Mucosa of rectum (tissue), 2 donors: ENCODE data around the gene MMP23B.

ENCODE experiments used
- H3K27ac ChIP-seq, 2 donors: one replicate each; pipeline ENCODE4 v1.7.0; 2013; ENCODE audit warnings: inconsistent platforms in 2 of 2, low read depth in 2 of 2, low read length in 2 of 2
- H3K27me3 ChIP-seq, 2 donors: one replicate each; pipeline ENCODE4 v1.7.0; 2013; ENCODE audit warnings: low read length in 2 of 2; ENCODE audit not compliant: control insufficient read depth in 2 of 2, insufficient read depth in 2 of 2
- H3K36me3 ChIP-seq, 2 donors: one replicate each; pipeline ENCODE4 v1.7.0; 2013; ENCODE audit warnings: low read length in 2 of 2; ENCODE audit not compliant: control insufficient read depth in 2 of 2, insufficient read depth in 2 of 2
- H3K4me1 ChIP-seq, 2 donors: one replicate each; pipeline ENCODE4 v1.7.0; 2013; ENCODE audit warnings: low read length in 2 of 2, mild to moderate bottlenecking in 1 of 2; ENCODE audit not compliant: control insufficient read depth in 2 of 2, insufficient read depth in 2 of 2
- H3K4me3 ChIP-seq, 2 donors: one replicate each; pipeline ENCODE4 v1.7.0; 2013; ENCODE audit warnings: low read length in 2 of 2
- H3K9ac ChIP-seq, 2 donors: one replicate each; pipeline ENCODE4 v1.7.0; 2013; ENCODE audit warnings: low read length in 2 of 2, low read depth in 1 of 2, mild to moderate bottlenecking in 1 of 2
- H3K9me3 ChIP-seq, 2 donors: one replicate each; pipeline ENCODE4 v1.7.0; 2013; ENCODE audit warnings: low read length in 2 of 2; ENCODE audit not compliant: control insufficient read depth in 2 of 2
- donor health status: healthy.
- donor health status: Normal muscosa, but diverticular disease.

The MMP23B gene

GRCh38 chr1:1613509-1614082 lies 18.4 kb upstream of the MMP23B start:
- no peaks in the 10 kb centered on the region for H3K27me3 ChIP-seq
- peak overlapping the region in 1 of 2 donors; percentile 100 for H3K27ac ChIP-seq
- no peaks in the 10 kb centered on the region for H3K9me3 ChIP-seq
- no peak overlapping the region for H3K9ac ChIP-seq
- peaks cover 4% of the 10 kb centered on the region in 2 donors for H3K36me3 ChIP-seq
- H3K4me3 ChIP-seq = peak overlapping the region; percentile 85 to 99
- peaks cover 21 to 23% of the 10 kb centered on the region in 2 donors for H3K4me1 ChIP-seq

- H3K9ac ChIP-seq = peak overlapping the region; percentile 47 to 100
- H3K27ac ChIP-seq = peak overlapping the region in 1 of 2 donors; percentile 100
- H3K36me3 ChIP-seq = peaks cover 4% of the 10 kb centered on the region in 2 donors
- peaks cover 21 to 23% of the 10 kb centered on the region in 2 donors for H3K4me1 ChIP-seq
- peak overlapping the region; percentile 85 to 99 for H3K4me3 ChIP-seq
- H3K27me3 ChIP-seq = no peaks in the 10 kb centered on the region
- no peaks in the 10 kb centered on the region for H3K9me3 ChIP-seq
These were observed 17.6 kb upstream of the MMP23B start for GRCh38 chr1:1614204-1614953.

- Histone ChIP-seq H3K4me1 (peaks cover 21 to 23% of the 10 kb centered on the region in 2 donors), H3K36me3 (peaks cover 4% of the 10 kb centered on the region in 2 donors), H3K4me3 (peak overlapping the region; percentile 85 to 99), H3K9me3 (no peaks in the 10 kb centered on the region), H3K27ac (peak overlapping the region; percentile 100), H3K27me3 (no peaks in the 10 kb centered on the region), H3K9ac (peak overlapping the region; percentile 44 to 100)
These were observed 17.1 kb upstream of the MMP23B start for GRCh38 chr1:1614954-1615255.

GRCh38 chr1:1615256-1616044 lies 16.5 kb upstream of the MMP23B start, which contains the start of gene MIB2:
MIB2 (plus strand) TSS chr1:1615500; CDS start chr1:1623453, 7,953 bp downstream.
- peaks cover 4% of the 10 kb centered on the region in 2 donors for H3K36me3 ChIP-seq
- H3K4me1 ChIP-seq = peaks cover 21 to 23% of the 10 kb centered on the region in 2 donors

GRCh38 chr1:1616045-1616790 lies 15.8 kb upstream of the MMP23B start:
- Histone ChIP-seq H3K9ac (peak overlapping the region; percentile 94 to 100), H3K27ac (peak overlapping the region; percentile 100), H3K9me3 (no peaks in the 10 kb centered on the region), H3K36me3 (peaks cover 4% of the 10 kb centered on the region in 2 donors), H3K4me1 (peaks cover 21 to 23% of the 10 kb centered on the region in 2 donors), H3K27me3 (no peaks in the 10 kb centered on the region), H3K4me3 (peak overlapping the region; percentile 85 to 99)

More at GRCh38 chr1:1615256-1616044, 16.5 kb upstream of the MMP23B start, which contains the start of gene MIB2:
- Histone ChIP-seq H3K27ac (peak within 1 kb of the TSS; percentile 100), H3K9me3 (no peaks in the 10 kb centered on the region), H3K27me3 (no peaks in the 10 kb centered on the region), H3K4me3 (peak within 1 kb of the TSS; percentile 85 to 99), H3K9ac (peak within 1 kb of the TSS; percentile 94 to 100)

GRCh38 chr1:1616838-1617237 lies 15.1 kb upstream of the MMP23B start:
- Histone ChIP-seq H3K36me3 (peaks cover 4% of the 10 kb centered on the region in 2 donors), H3K4me3 (peak overlapping the region; percentile 85 to 99), H3K9ac (peak overlapping the region; percentile 68 to 100), H3K27ac (no peak overlapping the region), H3K27me3 (no peaks in the 10 kb centered on the region), H3K9me3 (no peaks in the 10 kb centered on the region), H3K4me1 (peaks cover 21 to 23% of the 10 kb centered on the region in 2 donors)

- H3K27me3 ChIP-seq = no peaks in the 10 kb centered on the region
- H3K9me3 ChIP-seq = no peaks in the 10 kb centered on the region
- H3K9ac ChIP-seq = no peak overlapping the region
- peaks cover 21 to 23% of the 10 kb centered on the region in 2 donors for H3K4me1 ChIP-seq
- no peak overlapping the region for H3K27ac ChIP-seq
- peaks cover 4% of the 10 kb centered on the region in 2 donors for H3K36me3 ChIP-seq
- no peak overlapping the region for H3K4me3 ChIP-seq
These were observed 14.5 kb upstream of the MMP23B start for GRCh38 chr1:1617516-1617915.

- Histone ChIP-seq H3K4me1 (peaks cover 21 to 23% of the 10 kb centered on the region in 2 donors), H3K9me3 (no peaks in the 10 kb centered on the region), H3K36me3 (peaks cover 4% of the 10 kb centered on the region in 2 donors), H3K4me3 (no peak overlapping the region), H3K27ac (no peak overlapping the region), H3K27me3 (no peaks in the 10 kb centered on the region), H3K9ac (no peak overlapping the region)
These were observed 14.0 kb upstream of the MMP23B start for GRCh38 chr1:1617925-1618324.

GRCh38 chr1:1618396-1619068 lies 13.4 kb upstream of the MMP23B start:
- no peaks in the 10 kb centered on the region for H3K27me3 ChIP-seq
- H3K4me3 ChIP-seq = no peak overlapping the region
- H3K4me1 ChIP-seq = peaks cover 21% of the 10 kb centered on the region in 2 donors
- no peak overlapping the region for H3K27ac ChIP-seq
- H3K9ac ChIP-seq = no peak overlapping the region
- peaks cover 4% of the 10 kb centered on the region in 2 donors for H3K36me3 ChIP-seq
- no peaks in the 10 kb centered on the region for H3K9me3 ChIP-seq
